ENCODE results near the gene GABPB1.

Gene GABPB1

DNA sequence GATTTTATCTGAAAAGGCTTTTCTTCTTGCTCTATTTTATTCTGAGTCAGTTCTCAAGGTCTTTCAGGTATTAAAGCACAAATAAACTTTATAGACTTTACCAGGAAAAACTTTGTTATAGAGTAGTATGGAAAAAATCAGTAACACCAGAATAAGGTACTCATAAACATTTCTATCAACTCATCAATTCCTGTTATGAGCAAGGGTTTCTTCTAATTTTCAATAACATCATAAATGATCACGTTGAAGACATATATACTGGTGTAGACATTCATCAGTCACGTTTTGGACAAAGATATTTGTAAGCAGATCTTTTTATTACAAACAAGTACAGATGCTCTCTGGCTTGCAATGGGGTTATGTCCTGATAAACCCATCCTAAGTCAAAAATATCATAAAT lies 79.9 kb downstream of the GABPB1 start:
- no peak for DNase-seq

DNA sequence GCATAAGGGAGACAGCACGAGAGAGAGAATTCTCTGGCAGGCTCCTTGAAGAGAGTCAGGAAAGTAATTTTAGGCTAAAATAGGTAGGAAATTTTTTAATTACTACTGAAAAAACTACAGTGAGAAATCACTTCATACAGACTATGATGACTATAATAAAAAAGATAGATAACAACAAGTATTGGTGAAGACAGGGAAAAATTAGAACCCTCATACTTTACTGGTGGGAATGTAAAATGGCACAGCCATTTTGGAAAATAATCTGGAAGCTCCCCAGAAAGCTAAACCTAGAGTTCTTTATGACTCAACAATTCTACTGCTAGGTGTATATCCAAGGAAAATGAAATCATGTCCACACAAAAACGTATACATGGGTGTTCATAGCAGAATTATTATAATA lies 87.4 kb downstream of the GABPB1 start:
- DNase-seq: no peak

DNA sequence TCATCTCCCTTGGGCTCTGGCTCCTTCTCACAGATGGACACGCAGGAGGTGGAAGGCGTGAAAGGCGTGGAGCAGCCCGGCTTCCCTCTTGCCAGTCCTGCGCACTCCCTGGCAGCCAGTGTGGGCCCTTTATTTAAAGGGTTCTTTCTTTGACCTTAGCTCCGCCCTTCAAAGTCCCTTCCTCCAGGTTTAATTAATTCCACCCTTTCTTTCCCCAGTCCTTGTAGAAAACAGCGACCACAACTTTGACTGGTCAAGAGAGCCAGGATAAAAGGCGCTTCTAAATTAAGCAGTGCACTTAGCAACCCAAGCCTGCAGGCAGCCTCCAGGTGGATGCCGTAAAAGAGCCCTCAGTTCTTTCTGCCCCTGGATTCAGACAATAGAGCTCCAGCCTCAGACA lies 89.4 kb downstream of the GABPB1 start, which contains the start of gene HDC:
Gene HDC (minus strand): TSS at position 107 of the 400 bp plus-strand sequence. CDS start 103 bp downstream, at position 4.
- no peak for DNase-seq

DNA sequence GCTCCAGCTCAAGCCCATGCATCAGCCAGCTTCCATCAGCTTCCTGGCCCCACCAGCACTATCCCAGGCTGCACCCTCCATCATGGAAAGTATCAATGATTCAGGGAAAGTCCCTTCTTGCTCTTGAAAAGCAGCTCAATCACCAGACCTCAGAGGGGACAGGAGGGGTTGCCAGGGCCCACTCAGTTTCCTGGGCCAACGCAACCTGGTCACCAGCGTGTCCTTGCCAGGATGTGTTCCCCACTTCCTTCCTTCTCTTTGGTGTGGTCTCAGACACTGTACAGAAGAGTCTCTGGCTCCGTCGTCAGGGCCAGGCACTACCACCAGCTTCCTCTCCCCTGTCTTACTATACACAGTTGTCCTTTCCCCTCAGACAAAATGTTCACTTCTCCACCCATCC lies 92.5 kb downstream of the GABPB1 start:
- no peak for DNase-seq

DNA sequence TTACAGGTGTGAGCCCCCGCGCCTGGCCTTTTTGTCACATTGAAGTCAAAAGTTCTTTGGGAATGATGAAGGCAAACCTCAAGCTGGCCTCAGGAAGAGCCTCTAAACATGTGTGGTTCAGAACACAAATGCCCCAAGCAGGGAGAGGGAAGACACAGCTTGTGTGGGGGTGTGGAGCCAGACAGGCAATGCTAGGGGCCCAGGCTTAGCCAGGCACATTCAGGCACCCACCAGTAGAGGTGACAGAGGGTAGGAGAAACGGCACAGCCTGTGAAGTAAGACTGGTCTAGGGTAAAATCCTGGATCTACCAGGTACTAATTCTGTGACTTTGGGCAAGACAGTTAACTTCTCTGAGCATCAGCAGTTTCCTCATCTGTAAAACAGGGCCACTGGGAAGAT lies 93.0 kb downstream of the GABPB1 start:
- no peak for DNase-seq

DNA sequence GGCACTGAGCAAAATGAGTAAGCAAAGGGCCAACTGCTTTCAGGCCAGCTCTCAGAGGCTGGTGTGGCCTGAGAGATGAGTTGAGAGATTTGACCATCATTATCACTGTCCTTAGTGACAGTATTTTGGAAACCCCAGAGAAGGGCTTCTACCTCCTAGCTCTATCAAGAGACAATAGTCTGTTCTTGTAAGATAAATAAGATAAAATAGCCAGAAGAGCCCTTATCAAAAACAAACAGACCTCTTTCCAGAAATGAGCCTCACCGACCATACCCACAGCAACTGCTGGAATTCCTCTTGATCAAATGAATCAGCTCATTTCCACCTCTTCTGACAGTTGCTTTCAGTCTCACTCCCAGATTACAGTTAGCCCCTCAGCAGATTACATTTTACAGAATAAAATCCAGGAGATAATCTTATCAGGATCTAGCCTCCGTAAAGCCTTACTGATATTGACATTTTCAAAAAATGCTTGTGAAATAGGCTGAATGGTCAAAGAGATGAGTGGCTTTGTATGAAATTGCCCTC lies 94.0 kb downstream of the GABPB1 start:
- DNase-seq: no peak

DNA sequence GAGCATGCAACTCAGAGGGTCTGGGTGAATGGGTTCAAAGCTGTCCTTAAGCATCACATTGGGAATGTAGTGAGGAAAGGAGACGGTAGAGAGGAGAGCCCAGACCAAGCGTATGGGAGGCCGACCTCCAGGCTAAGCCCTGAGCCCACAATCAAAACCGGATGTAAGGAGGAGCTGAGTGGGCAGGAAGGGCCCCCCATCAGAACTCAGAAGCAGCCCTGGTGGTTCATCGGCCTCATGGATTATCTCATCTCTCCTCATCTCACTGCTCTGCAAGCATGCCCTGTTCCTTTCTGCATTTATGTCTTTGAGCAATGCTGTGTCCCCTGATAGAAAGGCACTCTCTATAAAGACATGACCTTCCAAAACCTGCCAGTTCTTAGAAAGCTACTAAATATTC lies 95.7 kb downstream of the GABPB1 start:
- no peak for DNase-seq

DNA sequence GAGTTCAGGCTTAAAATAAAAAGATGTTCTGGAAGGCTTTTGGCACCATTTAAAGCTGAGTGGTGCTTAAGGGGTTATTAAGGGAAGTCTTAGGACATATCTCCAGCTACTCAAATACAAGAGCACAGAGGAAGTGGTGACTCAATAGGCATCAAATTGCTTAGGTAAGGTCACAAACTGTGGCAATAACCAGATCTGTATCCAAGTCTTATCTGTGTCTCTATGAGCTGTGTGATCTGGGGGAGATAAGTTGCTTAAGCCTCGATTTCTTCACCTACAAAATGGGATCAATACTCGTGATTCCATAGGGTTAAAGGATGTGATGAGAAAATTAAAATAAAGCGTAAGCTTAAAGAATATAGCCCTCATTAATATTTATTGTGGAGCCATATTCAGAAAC lies 97.1 kb downstream of the GABPB1 start:
- no peak for DNase-seq

DNA sequence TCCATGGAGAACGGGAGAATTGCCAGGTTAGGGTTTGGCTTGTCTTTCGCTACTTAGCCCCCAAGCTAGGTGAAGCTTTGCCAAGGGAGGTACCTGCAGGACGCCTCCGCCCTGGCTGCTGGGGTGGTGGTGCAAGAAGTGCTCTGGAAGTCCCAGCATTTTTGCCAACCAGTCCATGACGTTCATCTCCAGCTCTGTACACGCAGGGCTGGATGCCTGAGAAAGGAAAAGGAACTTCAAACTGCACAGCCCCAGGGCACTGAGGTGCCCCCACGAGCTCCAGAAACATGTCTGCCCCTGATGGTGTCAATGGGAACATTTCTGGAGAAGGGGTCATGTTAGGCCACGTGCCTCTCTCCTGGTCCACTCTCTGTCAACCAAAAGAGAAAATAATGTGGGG lies 97.7 kb downstream of the GABPB1 start:
- DNase-seq: no peak

DNA sequence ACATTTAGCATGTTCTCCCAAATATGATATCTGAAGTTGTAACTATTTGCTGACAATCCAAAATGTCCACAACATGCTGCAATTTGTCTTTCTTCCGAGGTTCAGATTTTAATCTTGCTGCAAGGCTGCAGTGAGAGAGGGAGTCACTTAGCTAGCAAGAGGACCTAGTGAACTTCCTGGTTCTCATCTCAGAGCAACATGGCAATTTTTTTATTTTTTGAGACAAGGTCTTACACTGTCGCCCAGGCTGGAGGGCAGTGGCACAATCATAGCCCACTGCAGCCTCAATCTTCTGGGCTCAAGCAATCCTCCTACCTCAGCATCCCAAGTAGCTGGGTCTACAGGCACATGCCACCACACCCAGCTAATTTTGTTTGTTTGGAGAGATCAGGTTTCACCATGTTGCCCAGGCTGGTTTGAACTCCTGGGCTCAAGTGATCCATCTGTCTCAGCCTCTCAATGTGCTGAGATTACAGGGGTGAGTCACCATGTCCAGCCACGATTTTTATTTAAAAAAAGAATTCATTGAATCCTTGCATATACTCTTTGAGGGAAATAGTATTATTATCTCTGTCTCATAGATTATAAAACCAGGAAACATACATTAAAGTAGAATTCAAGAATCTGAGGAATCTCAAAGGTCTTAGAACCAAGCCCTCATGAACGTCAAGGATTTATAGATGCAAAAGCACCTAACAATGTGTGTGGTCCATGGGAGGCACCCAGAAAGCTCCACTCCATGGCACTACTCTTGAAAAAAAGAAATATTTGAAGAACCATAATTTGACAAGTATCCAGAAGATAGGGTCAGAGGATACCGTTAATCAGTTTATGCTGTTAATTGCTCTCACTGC lies 98.6 kb downstream of the GABPB1 start:
- DNase-seq: no peak

DNA sequence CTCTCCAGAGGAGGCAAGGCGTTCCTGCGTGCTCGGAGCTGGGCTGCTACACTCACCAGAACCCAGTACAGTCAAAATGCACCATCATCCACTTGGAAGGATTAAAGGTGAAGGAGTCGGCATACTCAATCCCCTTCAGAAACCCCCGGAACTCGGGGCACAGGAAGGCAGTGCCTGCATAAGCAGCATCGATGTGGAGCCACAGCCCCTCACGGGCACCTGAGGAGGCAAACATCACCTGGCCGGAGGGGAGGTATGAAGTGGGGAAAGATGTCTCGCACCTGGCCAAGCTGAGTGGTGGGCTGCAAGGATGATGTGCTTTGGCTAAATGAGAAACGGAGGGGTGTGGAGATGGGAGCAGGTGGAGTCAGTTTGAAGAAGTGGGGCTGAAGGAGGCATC lies 102.4 kb downstream of the GABPB1 start:
- DNase-seq: no peak

DNA sequence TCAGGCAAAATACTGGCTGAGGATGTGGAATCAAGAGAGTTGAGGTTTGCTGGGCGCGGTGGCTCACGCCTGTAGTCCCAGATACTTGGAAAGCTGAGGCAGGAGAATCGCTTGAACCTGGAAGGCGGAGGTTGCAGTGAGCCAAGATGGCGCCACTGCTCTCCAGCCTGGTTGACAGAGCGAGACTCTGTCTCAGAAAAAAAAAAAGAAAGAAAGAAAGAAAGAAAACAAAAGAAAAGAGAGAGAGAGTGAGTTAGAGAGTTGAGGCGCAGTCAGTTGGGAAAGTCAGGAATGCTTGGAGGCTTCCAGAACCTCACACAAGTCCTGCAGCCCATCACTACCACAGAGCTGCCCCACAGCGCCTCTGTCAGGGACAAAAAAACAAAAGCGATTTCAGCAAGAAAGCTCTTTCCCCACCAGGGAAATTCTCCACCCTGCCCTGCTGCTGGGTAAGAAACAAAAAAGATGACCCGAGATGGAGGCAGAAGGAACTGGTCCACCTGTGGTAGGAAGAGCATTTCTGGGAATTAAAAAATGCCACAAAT lies 103.3 kb downstream of the GABPB1 start:
- DNase-seq: no peak

DNA sequence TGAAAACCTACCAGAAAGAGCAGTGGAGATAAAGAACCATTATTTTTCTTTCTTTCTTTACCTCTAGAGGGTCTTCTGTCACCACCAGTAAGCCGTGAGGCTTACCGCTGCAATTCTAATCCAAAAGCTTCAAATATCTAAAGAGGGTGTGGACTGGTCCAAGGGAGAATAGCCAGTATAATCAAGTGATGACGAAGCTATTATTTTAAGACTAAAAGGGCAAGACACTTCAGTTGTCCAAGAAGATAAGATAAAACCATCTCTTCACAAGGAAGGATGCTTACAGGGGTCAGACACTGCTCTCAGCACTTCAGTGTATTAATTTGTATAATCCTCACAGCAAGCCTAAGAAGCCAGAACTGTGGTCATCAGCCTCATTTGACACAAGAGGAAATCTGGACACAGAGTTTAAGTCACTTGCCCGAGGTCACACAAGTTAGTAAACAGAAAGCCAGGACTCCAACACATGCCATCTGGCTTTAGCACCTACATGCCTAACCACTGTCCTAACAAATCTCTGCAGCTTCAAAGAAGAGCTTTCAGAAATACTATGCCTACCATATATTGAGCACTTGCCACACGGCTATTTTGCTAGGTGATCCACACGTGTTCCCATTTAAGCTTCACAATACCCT lies 104.1 kb downstream of the GABPB1 start:
- DNase-seq: no peak

DNA sequence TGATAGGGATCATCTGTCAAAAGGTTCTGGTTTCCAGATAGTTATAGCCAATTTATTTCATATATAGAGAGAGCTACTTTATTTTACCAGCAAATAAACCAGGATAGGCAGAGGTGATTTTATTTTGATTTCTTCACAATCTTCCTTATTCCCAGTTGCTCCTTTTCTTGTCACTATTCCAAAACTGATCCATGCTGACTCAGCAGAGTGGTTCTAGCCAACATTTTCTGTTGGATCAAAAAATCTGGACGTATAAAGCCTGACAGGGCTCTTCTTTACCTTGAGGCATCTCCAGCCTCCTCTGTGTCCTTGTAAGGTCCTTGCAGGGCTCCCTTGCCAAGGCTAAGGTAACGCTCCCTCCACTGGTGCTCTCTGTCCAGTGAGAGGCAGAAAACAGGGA lies 105.3 kb downstream of the GABPB1 start:
- no peak for DNase-seq

DNA sequence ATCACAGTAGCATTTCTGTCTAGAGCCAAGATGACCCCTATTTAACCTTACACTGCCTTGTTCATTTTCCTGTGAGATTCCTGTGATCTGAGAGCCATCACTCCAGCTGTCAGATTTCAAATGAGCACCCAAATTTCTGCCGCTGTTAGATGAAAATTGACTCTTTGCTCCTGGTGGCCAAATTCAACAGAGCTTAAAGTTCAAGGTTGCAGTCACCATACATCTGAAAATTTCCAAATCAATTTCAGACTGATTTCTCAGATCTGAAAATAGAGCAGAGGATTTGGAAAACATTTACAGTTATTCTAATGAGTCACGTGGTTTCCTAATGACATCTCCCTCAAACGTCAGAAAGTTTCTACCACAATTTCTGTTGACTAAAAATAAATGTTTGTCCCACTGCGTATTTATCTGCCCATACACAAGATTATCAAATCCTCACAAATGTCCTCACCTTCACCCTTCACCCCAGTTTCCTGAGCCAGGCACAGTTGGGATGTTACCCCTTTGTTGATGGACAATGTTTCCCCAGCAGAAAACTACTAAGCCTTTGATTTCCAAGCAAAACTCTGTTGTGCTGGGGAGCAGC lies 105.9 kb downstream of the GABPB1 start:
- DNase-seq: no peak

DNA sequence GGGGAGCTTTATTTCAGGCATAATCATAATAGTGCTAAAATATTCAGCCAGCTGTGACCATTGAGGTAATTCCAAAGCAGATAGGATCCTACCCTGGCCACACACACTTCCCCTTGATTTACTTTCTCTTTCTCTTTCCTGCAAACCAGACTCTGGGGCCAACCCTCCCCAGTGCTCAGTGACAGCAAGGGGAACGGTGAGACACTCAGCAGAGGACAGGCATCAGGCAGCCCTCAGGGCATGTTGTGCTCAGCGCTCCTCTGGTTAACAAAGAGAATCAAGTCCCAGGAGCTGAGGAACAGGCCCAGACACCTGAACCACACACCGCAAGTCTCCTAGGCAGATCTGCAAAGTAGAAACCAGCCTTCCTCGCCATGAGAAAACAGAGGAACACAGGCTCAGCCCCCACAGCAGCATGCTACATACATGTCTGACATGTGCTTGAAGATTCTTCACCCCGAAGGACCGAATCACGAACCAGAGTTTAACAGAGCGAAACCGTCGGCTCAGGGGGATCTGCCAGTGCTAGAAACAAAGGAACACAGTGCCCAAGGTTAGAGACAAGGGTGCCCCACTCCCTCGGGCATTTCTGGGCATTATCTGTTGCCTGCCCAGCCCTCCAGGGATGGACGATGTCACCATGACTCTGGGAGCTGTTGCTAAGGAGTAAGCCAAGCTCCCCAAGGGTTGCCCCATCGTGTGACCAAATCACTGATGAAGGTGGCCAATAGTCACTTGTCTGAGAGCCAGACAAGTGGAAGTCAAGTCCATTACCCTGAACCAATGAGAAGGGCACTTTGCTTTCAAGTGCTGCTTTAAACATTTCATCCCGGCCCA lies 107.0 kb downstream of the GABPB1 start:
- no peak for DNase-seq

DNA sequence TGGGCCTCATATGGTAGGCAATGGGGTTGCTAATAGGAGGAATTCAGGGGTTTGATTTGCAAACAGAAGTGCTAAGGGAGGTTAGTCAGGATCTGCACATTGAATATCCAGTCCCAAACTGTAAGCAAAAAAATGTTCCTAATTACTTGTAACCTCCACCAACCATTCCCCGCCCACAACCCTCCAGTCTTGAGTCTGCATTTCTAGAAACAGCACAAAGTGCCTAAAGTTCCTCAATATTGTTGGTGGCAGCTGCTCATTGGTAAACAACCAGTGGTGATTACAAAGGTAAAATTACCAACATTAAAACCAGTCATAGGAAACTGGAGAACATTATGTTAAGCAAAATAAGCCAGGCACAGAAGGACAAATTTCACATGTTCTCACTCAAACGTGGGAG lies 108.4 kb downstream of the GABPB1 start:
- DNase-seq: no peak

DNA sequence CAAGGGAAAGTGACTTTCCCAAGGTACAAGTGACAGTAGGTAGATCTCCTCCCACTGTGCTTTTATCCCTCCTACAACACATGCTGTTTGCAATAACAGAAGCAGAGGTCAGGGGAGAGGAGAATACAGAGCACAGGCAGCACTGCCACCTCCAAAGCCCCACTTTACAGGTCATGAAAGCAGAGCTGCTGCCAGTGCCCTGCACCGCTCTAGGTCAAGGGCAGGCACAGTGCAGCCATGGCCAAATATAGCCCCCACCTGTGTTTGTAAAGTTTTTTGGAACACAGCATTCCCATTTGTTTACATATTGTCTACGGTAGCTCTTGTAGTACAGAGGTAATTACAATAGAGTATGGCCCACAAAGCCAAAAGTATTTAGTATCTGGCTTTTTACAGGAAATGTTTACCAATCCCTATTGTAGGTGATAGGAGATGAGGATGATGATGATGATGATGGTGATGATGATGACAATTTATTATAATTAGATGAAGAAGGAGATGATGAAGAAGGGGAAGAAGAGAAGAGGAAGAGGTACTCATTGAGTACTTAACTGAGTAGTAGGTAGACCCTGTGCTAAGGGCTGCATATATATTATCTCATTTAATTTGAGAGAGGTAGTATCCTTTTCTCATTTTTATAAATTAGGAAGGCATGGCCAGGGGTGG lies 109.9 kb downstream of the GABPB1 start:
- DNase-seq: no peak

DNA sequence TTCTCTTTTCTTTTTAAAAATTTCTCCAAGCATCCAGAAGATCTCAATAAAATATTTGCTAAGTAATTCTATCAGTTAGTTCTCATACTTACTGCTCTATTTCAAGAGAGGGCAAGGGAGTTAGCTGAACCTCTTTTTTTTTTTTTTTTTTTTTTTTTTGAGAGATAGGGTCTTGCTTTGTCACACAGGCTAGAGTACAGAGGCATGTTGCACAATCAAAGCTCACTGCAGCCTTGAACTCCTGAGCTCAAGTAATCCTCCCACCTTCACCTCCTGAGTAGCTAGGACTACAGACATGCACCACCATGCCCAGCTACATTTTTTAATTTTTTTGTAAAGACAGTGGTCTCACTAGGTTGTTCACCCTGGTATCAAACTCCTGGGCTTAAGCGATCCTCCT lies 110.8 kb downstream of the GABPB1 start:
- no peak for DNase-seq

DNA sequence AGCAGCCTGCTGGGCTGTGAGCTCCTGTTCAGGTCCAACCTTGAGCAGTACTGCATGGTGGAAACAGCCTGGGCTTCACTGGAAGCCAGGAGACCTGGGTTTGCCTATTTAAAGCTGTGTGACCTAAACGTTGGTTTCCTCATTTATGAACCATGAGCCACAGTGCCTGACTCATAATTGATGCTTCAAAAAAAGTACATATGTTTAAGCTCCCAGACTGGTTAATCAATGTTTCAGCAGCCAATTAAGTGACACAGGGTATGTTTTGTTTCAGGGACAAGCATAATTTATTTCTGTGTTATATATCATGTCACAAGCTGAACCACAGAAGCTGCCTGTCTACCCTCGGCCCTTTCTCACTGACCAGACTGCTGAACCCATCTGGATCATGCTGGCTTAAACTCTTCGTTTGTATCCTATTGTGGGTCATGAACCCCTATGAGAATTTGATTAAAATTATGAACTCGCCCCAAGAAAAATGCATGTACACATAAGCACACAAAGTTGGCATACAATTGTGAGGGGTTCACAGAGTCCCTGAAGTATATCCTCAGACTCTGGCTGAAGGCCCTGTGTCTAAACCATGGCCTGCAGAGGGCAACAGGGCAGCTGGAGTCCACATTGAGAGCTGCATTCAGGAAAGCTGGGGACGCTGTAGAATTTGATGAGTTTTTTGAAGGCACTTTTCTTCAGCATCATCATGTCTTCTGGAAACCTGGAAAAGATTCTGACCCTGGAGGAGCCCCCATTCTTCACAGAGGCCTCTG lies 113.1 kb downstream of the GABPB1 start:
- no peak for DNase-seq

DNA sequence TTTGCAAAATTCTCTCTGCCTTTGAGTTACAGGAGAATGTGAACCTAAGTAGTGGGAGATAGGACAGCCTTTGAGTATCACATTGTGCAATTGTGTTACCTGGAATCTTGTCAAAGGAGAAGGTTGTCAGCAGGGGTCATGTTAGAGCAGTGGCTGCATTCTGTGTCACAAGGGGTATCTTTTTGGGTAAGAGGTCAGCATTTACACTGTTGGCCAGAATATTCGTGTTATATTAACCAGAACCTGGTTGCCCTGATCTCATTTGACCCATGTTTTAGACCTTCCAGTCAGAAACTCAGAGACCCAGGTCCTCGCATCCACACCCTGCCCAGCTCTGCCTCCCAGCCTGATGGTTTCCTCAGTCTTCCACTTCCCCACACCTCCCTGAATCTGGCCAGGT lies 116.7 kb downstream of the GABPB1 start:
- DNase-seq: no peak

All from effector CD8-positive, alpha-beta T cell (primary cell).